K562 (cell line): Measurements from ENCODE around the gene KCNH2. TPM values are rescaled to one million over a fixed set of nuclear protein-coding genes. Genes with fewer than 3 reads are reported as not detected.
A peak's percentile ranks its signal among the peaks of the same experiment; 100 is the strongest.

ENCODE experiments used
- CBX5 ChIP-seq: IDR thresholded peaks from 2 replicates; pipeline ENCODE4 v1.6.1; 2014; ENCODE audit warnings: low read depth, borderline replicate concordance
- ETV6 ChIP-seq, 3 experiments: fragments of 150-350 bp in 1 of 3; sonication (generic) in 1 of 3; formaldehyde crosslinking in 1 of 3; IDR thresholded peaks; 2 replicates each; pipeline versions ENCODE4 v1.6.1 to v1.8.0; 2014 to 2022; ENCODE audit warnings: borderline replicate concordance in 2 of 3, low read depth in 2 of 3, antibody characterized with exemption in 1 of 3, low read length in 1 of 3, mild to moderate bottlenecking in 1 of 3, missing genetic modification reagents in 1 of 3
- FOXK2 ChIP-seq, 2 experiments: fragments of 450-650 bp; IDR thresholded peaks in 1 of 2; conservative IDR thresholded peaks in 1 of 2; 2 replicates each; pipeline ENCODE4 v1.6.1; 2016; ENCODE audit warnings: low read depth in 2 of 2, mild to moderate bottlenecking in 1 of 2
- HNRNPK ChIP-seq: fragments of 200-400 bp; formaldehyde crosslinking; IDR thresholded peaks from one replicate; pipeline ENCODE4 v1.6.1; 2018; ENCODE audit warnings: mild to moderate bottlenecking, low read depth, low read length; ENCODE audit not compliant: poor library complexity, severe bottlenecking
- JUND ChIP-seq, 2 experiments: IDR thresholded peaks; 2 replicates in 1 of 2; 3 replicates in 1 of 2; pipeline ENCODE4 v1.6.1; 2011; ENCODE audit warnings: borderline replicate concordance in 2 of 2, low read depth in 2 of 2, low read length in 2 of 2, improper control_type of control experiment in 1 of 2, missing biosample characterization in 1 of 2, missing genetic modification characterization in 1 of 2, missing genetic modification reagents in 1 of 2
- LEF1 ChIP-seq: fragments of 450-650 bp; IDR thresholded peaks from 2 replicates; pipeline ENCODE4 v1.6.1; 2016; ENCODE audit warnings: mild to moderate bottlenecking
- NCOA1 ChIP-seq: fragments of 450-650 bp; IDR thresholded peaks from 2 replicates; pipeline ENCODE4 v1.6.1; 2016; ENCODE audit warnings: low read depth
- NFIC ChIP-seq: fragments of 450-650 bp; IDR thresholded peaks from 2 replicates; pipeline ENCODE4 v1.6.1; 2017; ENCODE audit warnings: mild to moderate bottlenecking, inconsistent platforms
- RAD21 ChIP-seq, 2 experiments: fragments of 250-450 bp in 1 of 2; fragments of 450-650 bp in 1 of 2; sonication (Bioruptor Pico) in 1 of 2; formaldehyde crosslinking in 1 of 2; IDR thresholded peaks in 1 of 2; conservative IDR thresholded peaks in 1 of 2; 2 replicates each; pipeline versions ENCODE4 v1.4.0 to v1.8.0; 2020 to 2022; ENCODE audit warnings: mild to moderate bottlenecking in 2 of 2, moderate library complexity in 1 of 2
- RBFOX2 ChIP-seq: fragments of 200-400 bp; formaldehyde crosslinking; IDR thresholded peaks from 2 replicates; pipeline ENCODE4 v1.6.1; 2017; ENCODE audit warnings: low read depth, mild to moderate bottlenecking, low read length, moderate library complexity
- RBM22 ChIP-seq: fragments of 200-400 bp; formaldehyde crosslinking; IDR thresholded peaks from 2 replicates; pipeline ENCODE4 v1.6.1; 2018; ENCODE audit warnings: low read length, low read depth; ENCODE audit not compliant: poor library complexity, severe bottlenecking
- SMARCA5 ChIP-seq: fragments of 450-650 bp; IDR thresholded peaks from 2 replicates; pipeline ENCODE4 v1.6.1; 2016
- SMARCE1 ChIP-seq: fragments of 450-650 bp; IDR thresholded peaks from 2 replicates; pipeline ENCODE4 v1.7.1; 2016; ENCODE audit warnings: mild to moderate bottlenecking
- ZBTB7A ChIP-seq: IDR thresholded peaks from 2 replicates; pipeline ENCODE4 v1.6.1; 2011; ENCODE audit warnings: low read depth, mild to moderate bottlenecking, low read length, moderate library complexity, borderline replicate concordance; ENCODE audit not compliant: control insufficient read depth
- ZNF696 ChIP-seq: fragments of 250-450 bp; sonication (Bioruptor Pico); conservative IDR thresholded peaks from 2 replicates; pipeline ENCODE4 v1.4.0; 2020; ENCODE audit warnings: mild to moderate bottlenecking, moderate library complexity
- polyA plus RNA-seq, 8 experiments: library from polyadenylated mRNA; depleted of rRNA in 4 of 8; stranded (reverse) in 5 of 8; unstranded in 3 of 8; fragments of >200 nt; fragmentation: Nextera tagmentation in 2 of 8; fragmentation: Illumina TruSeq in 1 of 8; extraction: Ambion mirVana in 2 of 8; extraction: Trizol in 1 of 8; gene quantifications; 2 replicates each; pipeline versions ENCODE4 v1.2.1 to v1.2.3, GENCODE V29; 2011 to 2014; ENCODE audit warnings: inconsistent platforms in 1 of 8, missing spikeins in 1 of 8
- total RNA-seq, 7 experiments: library from RNA; depleted of rRNA in 6 of 7; stranded (reverse); fragments of >200 nt in 6 of 7; fragmentation: Illumina TruSeq in 2 of 7; extraction: Trizol in 2 of 7; gene quantifications; 2 replicates each; pipeline versions ENCODE4 v1.2.1 to v1.2.3, GENCODE V29; 2011 to 2021; ENCODE audit warnings: low replicate concordance in 1 of 7
- TF ChIP-seq, protein P1 (sequence below): fragments of 200-800 bp; sonication (Bioruptor generic); IDR thresholded peaks from 2 replicates; pipeline ENCODE4 v1.6.1; 2017; ENCODE audit warnings: missing genetic modification characterization, missing compliant biosample characterization
- TF ChIP-seq, protein P2 (sequence below): IDR thresholded peaks from 2 replicates; pipeline ENCODE4 v1.6.1; 2016; ENCODE audit warnings: missing genetic modification characterization, missing compliant biosample characterization
- TF ChIP-seq, protein P3 (sequence below): fragments of 450-650 bp; formaldehyde crosslinking; IDR thresholded peaks from 2 replicates; pipeline ENCODE4 v1.4.0; 2020; ENCODE audit warnings: mild to moderate bottlenecking, moderate library complexity
- TF ChIP-seq, protein P4 (sequence below), 3 experiments: IDR thresholded peaks in 2 of 3; conservative IDR thresholded peaks in 1 of 3; 2 replicates each; pipeline ENCODE4 v1.5.1; 2011 to 2012; ENCODE audit warnings: low read length in 3 of 3, mild to moderate bottlenecking in 3 of 3, control low read depth in 2 of 3, improper control_type of control experiment in 1 of 3, inconsistent platforms in 1 of 3, low read depth in 1 of 3, mixed read lengths in 1 of 3, moderate library complexity in 1 of 3; ENCODE audit not compliant: insufficient read depth in 2 of 3

Gene KCNH2
- total and polyA plus RNA-seq, 9 of the 15 experiments (the other 6 are each of a cell fraction or from before 2014, with no cell fraction given), result 18.1 to 368 (median 218) TPM

DNA sequence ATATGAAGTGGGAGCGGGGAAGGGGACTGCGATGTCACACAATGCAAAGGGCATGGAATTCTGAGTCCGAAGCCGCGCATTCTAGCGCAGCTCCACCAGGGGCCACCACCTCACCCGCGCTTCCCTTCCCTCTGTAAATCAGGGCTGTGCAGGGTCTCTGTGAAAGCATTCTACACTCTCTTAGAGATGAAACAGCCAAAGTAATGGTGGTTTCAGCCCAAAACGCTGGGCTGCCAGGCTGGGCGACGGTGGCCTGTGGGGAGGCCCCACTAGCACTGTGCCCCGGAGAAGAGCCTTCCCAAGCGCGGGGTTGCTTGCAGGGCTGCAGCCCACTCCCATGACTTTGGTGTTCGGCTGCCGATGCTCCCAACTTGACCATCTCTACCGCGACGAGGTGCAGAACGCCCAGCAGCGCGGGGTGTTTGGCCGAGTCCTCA, 34.8 kb upstream of the KCNH2 start (continued):
- 0 out of 2 replicates have a peak, but pooled peaks have one; percentile 5 for TF ChIP-seq NFIC
- no peak for TF ChIP-seq ETV6 (IDR thresholded peaks at IDR 0.05; ENCODE audit: borderline replicate concordance in 1 of 2, low read depth in 2 of 2, low read length in 1 of 2)
- TF ChIP-seq ETV6 (CRISPR knock-in tag; IDR thresholded peaks at IDR 0.05; ENCODE audit: borderline replicate concordance), result no peak
- TF ChIP-seq, protein P1, sequence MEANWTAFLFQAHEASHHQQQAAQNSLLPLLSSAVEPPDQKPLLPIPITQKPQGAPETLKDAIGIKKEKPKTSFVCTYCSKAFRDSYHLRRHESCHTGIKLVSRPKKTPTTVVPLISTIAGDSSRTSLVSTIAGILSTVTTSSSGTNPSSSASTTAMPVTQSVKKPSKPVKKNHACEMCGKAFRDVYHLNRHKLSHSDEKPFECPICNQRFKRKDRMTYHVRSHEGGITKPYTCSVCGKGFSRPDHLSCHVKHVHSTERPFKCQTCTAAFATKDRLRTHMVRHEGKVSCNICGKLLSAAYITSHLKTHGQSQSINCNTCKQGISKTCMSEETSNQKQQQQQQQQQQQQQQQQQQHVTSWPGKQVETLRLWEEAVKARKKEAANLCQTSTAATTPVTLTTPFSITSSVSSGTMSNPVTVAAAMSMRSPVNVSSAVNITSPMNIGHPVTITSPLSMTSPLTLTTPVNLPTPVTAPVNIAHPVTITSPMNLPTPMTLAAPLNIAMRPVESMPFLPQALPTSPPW (CRISPR knock-in tag), result peak; percentile 14; the same call in 1 of the 2 replicates
- TF ChIP-seq RBM22, result no peak
- no peak for TF ChIP-seq HNRNPK
- TF ChIP-seq RBFOX2, result 0 out of 2 replicates have a peak, but pooled peaks have one; percentile 48
- no peak for TF ChIP-seq FOXK2 (conservative IDR thresholded peaks at IDR 0.05 in 1 of 2, IDR thresholded peaks at IDR 0.05 in 1 of 2; ENCODE audit: low read depth in 2 of 2)
- no peak for TF ChIP-seq CBX5
- no peak for TF ChIP-seq ZNF696 (CRISPR knock-in tag)
- TF ChIP-seq SMARCA5, result no peak
- TF ChIP-seq, protein P2, sequence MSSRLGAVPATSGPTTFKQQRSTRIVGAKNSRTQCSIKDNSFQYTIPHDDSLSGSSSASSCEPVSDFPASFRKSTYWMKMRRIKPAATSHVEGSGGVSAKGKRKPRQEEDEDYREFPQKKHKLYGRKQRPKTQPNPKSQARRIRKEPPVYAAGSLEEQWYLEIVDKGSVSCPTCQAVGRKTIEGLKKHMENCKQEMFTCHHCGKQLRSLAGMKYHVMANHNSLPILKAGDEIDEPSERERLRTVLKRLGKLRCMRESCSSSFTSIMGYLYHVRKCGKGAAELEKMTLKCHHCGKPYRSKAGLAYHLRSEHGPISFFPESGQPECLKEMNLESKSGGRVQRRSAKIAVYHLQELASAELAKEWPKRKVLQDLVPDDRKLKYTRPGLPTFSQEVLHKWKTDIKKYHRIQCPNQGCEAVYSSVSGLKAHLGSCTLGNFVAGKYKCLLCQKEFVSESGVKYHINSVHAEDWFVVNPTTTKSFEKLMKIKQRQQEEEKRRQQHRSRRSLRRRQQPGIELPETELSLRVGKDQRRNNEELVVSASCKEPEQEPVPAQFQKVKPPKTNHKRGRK (tag), result no peak
- no peak for TF ChIP-seq NCOA1
- TF ChIP-seq, protein P3, sequence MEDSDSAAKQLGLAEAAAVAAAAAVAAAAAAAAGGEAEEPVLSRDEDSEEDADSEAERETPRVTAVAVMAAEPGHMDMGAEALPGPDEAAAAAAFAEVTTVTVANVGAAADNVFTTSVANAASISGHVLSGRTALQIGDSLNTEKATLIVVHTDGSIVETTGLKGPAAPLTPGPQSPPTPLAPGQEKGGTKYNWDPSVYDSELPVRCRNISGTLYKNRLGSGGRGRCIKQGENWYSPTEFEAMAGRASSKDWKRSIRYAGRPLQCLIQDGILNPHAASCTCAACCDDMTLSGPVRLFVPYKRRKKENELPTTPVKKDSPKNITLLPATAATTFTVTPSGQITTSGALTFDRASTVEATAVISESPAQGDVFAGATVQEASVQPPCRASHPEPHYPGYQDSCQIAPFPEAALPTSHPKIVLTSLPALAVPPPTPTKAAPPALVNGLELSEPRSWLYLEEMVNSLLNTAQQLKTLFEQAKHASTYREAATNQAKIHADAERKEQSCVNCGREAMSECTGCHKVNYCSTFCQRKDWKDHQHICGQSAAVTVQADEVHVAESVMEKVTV (CRISPR knock-in tag), result peak; percentile 59
- TF ChIP-seq JUND (IDR thresholded peaks at IDR 0.05; ENCODE audit: borderline replicate concordance, low read depth, low read length), result peak; percentile 31; the same call in 1 of the 2 replicates
- TF ChIP-seq JUND (tag; IDR thresholded peaks at IDR 0.05; ENCODE audit: borderline replicate concordance, low read depth, low read length), result no peak; the same call in 2 of the 3 replicates
- no peak for TF ChIP-seq LEF1
- TF ChIP-seq SMARCE1, result no peak
- TF ChIP-seq ZBTB7A, result peak; percentile 32; the same call in 1 of the 2 replicates
- TF ChIP-seq, protein P4, sequence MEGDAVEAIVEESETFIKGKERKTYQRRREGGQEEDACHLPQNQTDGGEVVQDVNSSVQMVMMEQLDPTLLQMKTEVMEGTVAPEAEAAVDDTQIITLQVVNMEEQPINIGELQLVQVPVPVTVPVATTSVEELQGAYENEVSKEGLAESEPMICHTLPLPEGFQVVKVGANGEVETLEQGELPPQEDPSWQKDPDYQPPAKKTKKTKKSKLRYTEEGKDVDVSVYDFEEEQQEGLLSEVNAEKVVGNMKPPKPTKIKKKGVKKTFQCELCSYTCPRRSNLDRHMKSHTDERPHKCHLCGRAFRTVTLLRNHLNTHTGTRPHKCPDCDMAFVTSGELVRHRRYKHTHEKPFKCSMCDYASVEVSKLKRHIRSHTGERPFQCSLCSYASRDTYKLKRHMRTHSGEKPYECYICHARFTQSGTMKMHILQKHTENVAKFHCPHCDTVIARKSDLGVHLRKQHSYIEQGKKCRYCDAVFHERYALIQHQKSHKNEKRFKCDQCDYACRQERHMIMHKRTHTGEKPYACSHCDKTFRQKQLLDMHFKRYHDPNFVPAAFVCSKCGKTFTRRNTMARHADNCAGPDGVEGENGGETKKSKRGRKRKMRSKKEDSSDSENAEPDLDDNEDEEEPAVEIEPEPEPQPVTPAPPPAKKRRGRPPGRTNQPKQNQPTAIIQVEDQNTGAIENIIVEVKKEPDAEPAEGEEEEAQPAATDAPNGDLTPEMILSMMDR (IDR thresholded peaks at IDR 0.05 in 2 of 3, conservative IDR thresholded peaks at IDR 0.05 in 1 of 3; ENCODE audit: insufficient read depth in 2 of 3, low read depth in 1 of 3, low read length in 3 of 3), result peak; percentile 80 to 86 (median 85)
- peak; percentile 64 to 76 for TF ChIP-seq RAD21 (CRISPR knock-in tag; conservative IDR thresholded peaks at IDR 0.05 in 1 of 2, IDR thresholded peaks at IDR 0.05 in 1 of 2)
